Panc1 (cell line): ENCODE results near the gene PCSK2. TPM values are rescaled to one million over a fixed set of nuclear protein-coding genes. Genes with fewer than 3 reads are reported as not detected.

Experiments used
- ATAC-seq: fragments of 200-7000 bp; cut with Tn5 transposase; 2 replicates; pipeline ENCODE4 v1.9.1; 2020; ENCODE audit warnings: mild to moderate bottlenecking, moderate library complexity
- BruUV-seq: library from RNA; stranded (reverse); fragments of 400-500 nt; replicated peaks from 2 replicates; lab custom pipeline; 2021; lab: Mats Ljungman, UMichigan
- CTCF ChIA-PET: fragments of 300-600 bp; sonication (Branson Sonifier 250); formaldehyde crosslinking; loops from one replicate; lab custom pipeline; 2022; ENCODE audit warnings: antibody characterized with exemption; lab: Charles Lee
- POLR2A ChIA-PET: fragments of 300-600 bp; sonication (Branson Sonifier 250); formaldehyde crosslinking; loops from one replicate; lab custom pipeline; 2022; ENCODE audit warnings: antibody characterized with exemption; lab: Charles Lee
- DNase-seq: peaks from one replicate; pipeline ENCODE4 v3.0.0-alpha.2; 2010; ENCODE audit warnings: low read depth, low spot score
- H3K27ac ChIP-seq: 2 replicates; pipeline ENCODE4 v1.5.1; 2011; ENCODE audit warnings: mild to moderate bottlenecking, low read length, inconsistent platforms
- H3K27me3 ChIP-seq: fragments of 200-500 bp; sonication (Bioruptor generic); 2 replicates; pipeline ENCODE4 v1.6.0; 2014; ENCODE audit warnings: low read length, inconsistent platforms; ENCODE audit not compliant: control insufficient read depth, insufficient read depth
- H3K36me3 ChIP-seq: fragments of 200-500 bp; sonication (Bioruptor generic); 2 replicates; pipeline ENCODE4 v1.5.1; 2014; ENCODE audit warnings: inconsistent platforms, mild to moderate bottlenecking, low read length, moderate library complexity; ENCODE audit not compliant: control insufficient read depth, insufficient read depth
- H3K4me1 ChIP-seq: 2 replicates; pipeline ENCODE4 v1.5.1; 2011; ENCODE audit warnings: inconsistent platforms, mild to moderate bottlenecking, low read length, moderate library complexity; ENCODE audit not compliant: control insufficient read depth, insufficient read depth
- H3K4me3 ChIP-seq, 2 experiments: 2 replicates each; pipeline ENCODE4 v1.5.1; 2011 to 2012; ENCODE audit warnings: low read depth in 2 of 2, low read length in 2 of 2, mild to moderate bottlenecking in 2 of 2, inconsistent platforms in 1 of 2, moderate library complexity in 1 of 2
- H3K9me3 ChIP-seq: fragments of 200-500 bp; sonication (Bioruptor generic); 2 replicates; pipeline ENCODE4 v1.5.1; 2014; ENCODE audit warnings: low read depth, mild to moderate bottlenecking, inconsistent platforms, low read length, moderate library complexity; ENCODE audit not compliant: control insufficient read depth, insufficient read depth
- POLR2AphosphoS5 ChIP-seq: IDR thresholded peaks from 2 replicates; pipeline ENCODE4 v1.6.1; 2012; ENCODE audit warnings: mild to moderate bottlenecking, low read depth, low read length, moderate library complexity
- SIN3A ChIP-seq: IDR thresholded peaks from 2 replicates; pipeline ENCODE4 v1.6.1; 2012; ENCODE audit warnings: low read depth, mild to moderate bottlenecking, low read length, moderate library complexity, borderline replicate concordance; ENCODE audit not compliant: insufficient read depth
- TCF7L2 ChIP-seq: IDR thresholded peaks from 2 replicates; pipeline ENCODE4 v1.6.1; 2011; ENCODE audit warnings: mild to moderate bottlenecking, low read depth, low read length, inconsistent platforms
- in situ Hi-C: cut with HindIII; loops from 2 replicates; pipeline ENCODE4 v1.10.0; 2016; ENCODE audit warnings: low sequenced_read_pairs, low pct_unique_long_range_greater_than_20kb
- intact Hi-C: fragments of 100-400 bp; cut with micrococcal nuclease; formaldehyde crosslinking; loops from one replicate; pipeline ENCODE4 v1.10.0; 2022; ENCODE audit not compliant: unreplicated experiment
- total RNA-seq: library from RNA; stranded (reverse); gene quantifications from one replicate; pipeline ENCODE4 v1.2.1, GENCODE V29; 2021; ENCODE audit not compliant: unreplicated experiment
- TF ChIP-seq, protein P1 (sequence below): fragments of 450-650 bp; IDR thresholded peaks from 2 replicates; pipeline ENCODE4 v1.5.1; 2017; ENCODE audit warnings: mild to moderate bottlenecking
- TF ChIP-seq, protein P2 (sequence below), 2 experiments: IDR thresholded peaks; 2 replicates each; pipeline ENCODE4 v1.6.1; 2011 to 2012; ENCODE audit warnings: low read depth in 2 of 2, control low read depth in 1 of 2, low read length in 1 of 2, mild to moderate bottlenecking in 1 of 2, moderate library complexity in 1 of 2; ENCODE audit not compliant: insufficient read depth in 1 of 2

The PCSK2 gene
- total RNA-seq, 1 experiment from 2014 or later = not detected

- ChIA-PET POLR2A (no interaction called here), CTCF (no interaction called here)
- Histone ChIP-seq H3K4me3 (no peak overlapping the region), H3K27ac (no peak overlapping the region), H3K9me3 (no peaks in the 10 kb centered on the region), H3K27me3 (peaks cover 3% of the 10 kb centered on the region; the same call in 1 of the 2 replicates), H3K4me1 (no peaks in the 10 kb centered on the region), H3K36me3 (no peaks in the 10 kb centered on the region)
- BruUV-seq = no TSS peak
- TF ChIP-seq, protein P1, sequence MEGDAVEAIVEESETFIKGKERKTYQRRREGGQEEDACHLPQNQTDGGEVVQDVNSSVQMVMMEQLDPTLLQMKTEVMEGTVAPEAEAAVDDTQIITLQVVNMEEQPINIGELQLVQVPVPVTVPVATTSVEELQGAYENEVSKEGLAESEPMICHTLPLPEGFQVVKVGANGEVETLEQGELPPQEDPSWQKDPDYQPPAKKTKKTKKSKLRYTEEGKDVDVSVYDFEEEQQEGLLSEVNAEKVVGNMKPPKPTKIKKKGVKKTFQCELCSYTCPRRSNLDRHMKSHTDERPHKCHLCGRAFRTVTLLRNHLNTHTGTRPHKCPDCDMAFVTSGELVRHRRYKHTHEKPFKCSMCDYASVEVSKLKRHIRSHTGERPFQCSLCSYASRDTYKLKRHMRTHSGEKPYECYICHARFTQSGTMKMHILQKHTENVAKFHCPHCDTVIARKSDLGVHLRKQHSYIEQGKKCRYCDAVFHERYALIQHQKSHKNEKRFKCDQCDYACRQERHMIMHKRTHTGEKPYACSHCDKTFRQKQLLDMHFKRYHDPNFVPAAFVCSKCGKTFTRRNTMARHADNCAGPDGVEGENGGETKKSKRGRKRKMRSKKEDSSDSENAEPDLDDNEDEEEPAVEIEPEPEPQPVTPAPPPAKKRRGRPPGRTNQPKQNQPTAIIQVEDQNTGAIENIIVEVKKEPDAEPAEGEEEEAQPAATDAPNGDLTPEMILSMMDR = no peak
- TF ChIP-seq SIN3A (no peak), TCF7L2 (no peak), POLR2AphosphoS5 (no peak)
- TF ChIP-seq, protein P2, sequence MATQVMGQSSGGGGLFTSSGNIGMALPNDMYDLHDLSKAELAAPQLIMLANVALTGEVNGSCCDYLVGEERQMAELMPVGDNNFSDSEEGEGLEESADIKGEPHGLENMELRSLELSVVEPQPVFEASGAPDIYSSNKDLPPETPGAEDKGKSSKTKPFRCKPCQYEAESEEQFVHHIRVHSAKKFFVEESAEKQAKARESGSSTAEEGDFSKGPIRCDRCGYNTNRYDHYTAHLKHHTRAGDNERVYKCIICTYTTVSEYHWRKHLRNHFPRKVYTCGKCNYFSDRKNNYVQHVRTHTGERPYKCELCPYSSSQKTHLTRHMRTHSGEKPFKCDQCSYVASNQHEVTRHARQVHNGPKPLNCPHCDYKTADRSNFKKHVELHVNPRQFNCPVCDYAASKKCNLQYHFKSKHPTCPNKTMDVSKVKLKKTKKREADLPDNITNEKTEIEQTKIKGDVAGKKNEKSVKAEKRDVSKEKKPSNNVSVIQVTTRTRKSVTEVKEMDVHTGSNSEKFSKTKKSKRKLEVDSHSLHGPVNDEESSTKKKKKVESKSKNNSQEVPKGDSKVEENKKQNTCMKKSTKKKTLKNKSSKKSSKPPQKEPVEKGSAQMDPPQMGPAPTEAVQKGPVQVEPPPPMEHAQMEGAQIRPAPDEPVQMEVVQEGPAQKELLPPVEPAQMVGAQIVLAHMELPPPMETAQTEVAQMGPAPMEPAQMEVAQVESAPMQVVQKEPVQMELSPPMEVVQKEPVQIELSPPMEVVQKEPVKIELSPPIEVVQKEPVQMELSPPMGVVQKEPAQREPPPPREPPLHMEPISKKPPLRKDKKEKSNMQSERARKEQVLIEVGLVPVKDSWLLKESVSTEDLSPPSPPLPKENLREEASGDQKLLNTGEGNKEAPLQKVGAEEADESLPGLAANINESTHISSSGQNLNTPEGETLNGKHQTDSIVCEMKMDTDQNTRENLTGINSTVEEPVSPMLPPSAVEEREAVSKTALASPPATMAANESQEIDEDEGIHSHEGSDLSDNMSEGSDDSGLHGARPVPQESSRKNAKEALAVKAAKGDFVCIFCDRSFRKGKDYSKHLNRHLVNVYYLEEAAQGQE (IDR thresholded peaks at IDR 0.05; ENCODE audit: insufficient read depth in 1 of 2, low read depth in 2 of 2, low read length in 1 of 2) = no peak
- in situ Hi-C loops (no loop called here), intact Hi-C loops (no loop called here)
- DNase-seq (no peak), ATAC-seq (no peak)
Observed at GRCh38 chr20:17300113-17300512, 73.3 kb downstream of the PCSK2 start.

DNA sequence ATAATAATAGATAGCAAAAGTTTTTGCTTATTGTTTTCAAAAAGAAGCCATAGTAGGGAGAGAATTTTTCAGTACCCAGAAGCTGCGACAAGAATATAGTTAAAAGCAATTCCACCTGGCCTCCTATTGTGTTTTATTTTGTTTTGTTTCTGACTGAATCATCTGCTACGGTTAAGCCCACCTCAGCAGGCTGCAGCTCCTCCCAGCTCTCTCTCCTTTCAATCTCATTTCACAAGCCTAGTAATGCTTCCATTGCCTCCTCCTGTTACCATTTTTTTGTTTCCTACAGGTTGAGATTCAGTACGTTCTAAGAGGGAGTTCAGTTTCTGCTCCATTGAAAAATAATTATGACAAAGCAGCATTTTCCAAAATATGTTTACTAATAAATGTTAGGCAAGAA, 77.9 kb downstream of the PCSK2 start:
- no peak overlapping the region for H3K4me3 ChIP-seq
- in situ Hi-C loops = no loop called here
- H3K27ac ChIP-seq = no peak overlapping the region
- no peak for TF ChIP-seq TCF7L2
- TF ChIP-seq POLR2AphosphoS5 = no peak
- TF ChIP-seq, protein P1 = no peak
- TF ChIP-seq SIN3A = no peak
- TF ChIP-seq, protein P2 (IDR thresholded peaks at IDR 0.05; ENCODE audit: insufficient read depth in 1 of 2, low read depth in 2 of 2, low read length in 1 of 2) = no peak
- BruUV-seq = no TSS peak
- no peaks in the 10 kb centered on the region for H3K4me1 ChIP-seq
- no peaks in the 10 kb centered on the region for H3K36me3 ChIP-seq
- H3K27me3 ChIP-seq = 0 out of 2 replicates have a peak, but pooled peaks cover 4% of the 10 kb centered on the region
- intact Hi-C loops = no loop called here
- POLR2A ChIA-PET = no interaction called here
- ATAC-seq (no peak), DNase-seq (no peak)
- CTCF ChIA-PET = no interaction called here
- no peaks in the 10 kb centered on the region for H3K9me3 ChIP-seq
